Measurements from ENCODE around the gene RASSF5. TPM values are rescaled to one million over a fixed set of nuclear protein-coding genes. Genes with fewer than 3 reads are reported as not detected.

The RASSF5 gene
- total RNA-seq, 1 experiment from 2014 or later, result 0.75 TPM

DNA sequence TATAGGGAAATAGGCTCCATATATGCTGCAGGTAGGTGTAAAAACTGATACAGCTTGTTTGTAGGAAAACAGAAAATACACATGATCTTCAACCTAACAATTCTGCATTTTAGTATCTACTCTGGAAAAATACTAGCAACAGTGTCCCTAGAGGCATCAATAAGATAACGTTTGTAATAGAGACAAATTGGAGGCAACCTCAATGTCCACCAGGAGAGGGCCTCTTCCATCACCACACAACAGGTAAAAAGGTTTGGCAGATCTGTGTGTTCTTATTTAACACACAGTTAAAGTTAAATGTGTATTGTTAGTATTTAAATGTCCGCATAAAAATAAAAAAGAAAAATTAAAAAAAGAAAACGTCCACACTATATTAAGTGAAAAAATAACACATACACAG is 99.5 kb downstream of the RASSF5 start:
- DNase-seq (ENCODE audit: low spot score), result peak; percentile 52
- H3K27me3 ChIP-seq (replicated peaks; ENCODE audit: insufficient read depth, low read depth, low read length, poor library complexity), result no peaks in the 10 kb centered on the region
- no peak overlapping the region for H3K4me3 ChIP-seq (ENCODE audit: low read depth, low read length, poor library complexity, severe bottlenecking)
- H3K27ac ChIP-seq (ENCODE audit: low read depth, low read length, poor library complexity, severe bottlenecking), result no peak overlapping the region
- peaks cover 6% of the 10 kb centered on the region for H3K4me1 ChIP-seq (ENCODE audit: insufficient read depth, low read length, poor library complexity, severe bottlenecking)
- POLR2A ChIA-PET (ENCODE audit: low non-redundant PET), result no interaction called here
- no peak for TF ChIP-seq EZH2 (IDR thresholded peaks at IDR 0.05; ENCODE audit: borderline replicate concordance, low read depth, low read length, poor library complexity, severe bottlenecking)
- TF ChIP-seq, protein P1, sequence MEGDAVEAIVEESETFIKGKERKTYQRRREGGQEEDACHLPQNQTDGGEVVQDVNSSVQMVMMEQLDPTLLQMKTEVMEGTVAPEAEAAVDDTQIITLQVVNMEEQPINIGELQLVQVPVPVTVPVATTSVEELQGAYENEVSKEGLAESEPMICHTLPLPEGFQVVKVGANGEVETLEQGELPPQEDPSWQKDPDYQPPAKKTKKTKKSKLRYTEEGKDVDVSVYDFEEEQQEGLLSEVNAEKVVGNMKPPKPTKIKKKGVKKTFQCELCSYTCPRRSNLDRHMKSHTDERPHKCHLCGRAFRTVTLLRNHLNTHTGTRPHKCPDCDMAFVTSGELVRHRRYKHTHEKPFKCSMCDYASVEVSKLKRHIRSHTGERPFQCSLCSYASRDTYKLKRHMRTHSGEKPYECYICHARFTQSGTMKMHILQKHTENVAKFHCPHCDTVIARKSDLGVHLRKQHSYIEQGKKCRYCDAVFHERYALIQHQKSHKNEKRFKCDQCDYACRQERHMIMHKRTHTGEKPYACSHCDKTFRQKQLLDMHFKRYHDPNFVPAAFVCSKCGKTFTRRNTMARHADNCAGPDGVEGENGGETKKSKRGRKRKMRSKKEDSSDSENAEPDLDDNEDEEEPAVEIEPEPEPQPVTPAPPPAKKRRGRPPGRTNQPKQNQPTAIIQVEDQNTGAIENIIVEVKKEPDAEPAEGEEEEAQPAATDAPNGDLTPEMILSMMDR (conservative IDR thresholded peaks at IDR 0.05; ENCODE audit: low read depth, low read length), result peak; percentile 53
- CTCF ChIA-PET, result no interaction called here
- no TSS peak for BruUV-seq (replicated peaks)
- intact Hi-C loops (cut with micrococcal nuclease; ENCODE audit: unreplicated experiment), result no loop called here
- H3K9me3 ChIP-seq (ENCODE audit: low read depth, low read length, poor library complexity, severe bottlenecking), result no peaks in the 10 kb centered on the region
- H3K36me3 ChIP-seq (ENCODE audit: insufficient read depth, low read length, poor library complexity, severe bottlenecking), result peaks cover 28% of the 10 kb centered on the region

DNA sequence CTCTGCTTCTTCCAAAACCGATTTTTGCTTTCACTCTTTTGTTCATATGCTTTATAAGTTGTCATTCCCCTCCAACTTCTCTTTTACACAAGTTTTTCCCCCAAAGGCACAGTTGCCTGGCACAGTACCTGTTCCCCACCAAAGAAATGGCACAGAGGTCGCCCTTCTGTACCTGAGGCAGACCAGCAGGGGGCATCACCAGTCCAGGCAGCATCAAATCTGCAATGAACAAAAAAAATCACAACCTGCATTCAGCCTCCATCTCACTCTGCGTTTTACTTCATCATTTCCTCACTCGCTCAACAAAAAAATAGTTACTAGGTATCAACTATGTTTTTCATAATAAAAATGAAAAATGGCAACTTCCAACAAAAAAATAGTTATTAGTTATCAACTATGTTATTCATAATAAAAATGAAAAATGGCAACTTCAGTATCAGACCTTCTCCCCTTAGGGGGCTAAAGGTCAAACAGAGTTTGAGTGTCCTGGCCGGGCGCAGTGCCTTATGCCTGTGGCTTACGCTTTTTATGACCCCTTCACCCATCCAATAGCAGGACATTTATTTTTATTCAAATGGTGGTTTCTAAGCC is 100.9 kb downstream of the RASSF5 start:
- Histone ChIP-seq H3K4me3 (ENCODE audit: low read depth, low read length, poor library complexity, severe bottlenecking) (no peak overlapping the region), H3K27ac (ENCODE audit: low read depth, low read length, poor library complexity, severe bottlenecking) (no peak overlapping the region), H3K27me3 (replicated peaks; ENCODE audit: insufficient read depth, low read depth, low read length, poor library complexity) (no peaks in the 10 kb centered on the region), H3K9me3 (ENCODE audit: low read depth, low read length, poor library complexity, severe bottlenecking) (no peaks in the 10 kb centered on the region), H3K4me1 (ENCODE audit: insufficient read depth, low read length, poor library complexity, severe bottlenecking) (peaks cover 6% of the 10 kb centered on the region), H3K36me3 (ENCODE audit: insufficient read depth, low read length, poor library complexity, severe bottlenecking) (peaks cover 19% of the 10 kb centered on the region)
- no TSS peak for BruUV-seq (replicated peaks)
- no peak for TF ChIP-seq EZH2 (IDR thresholded peaks at IDR 0.05; ENCODE audit: borderline replicate concordance, low read depth, low read length, poor library complexity, severe bottlenecking)
- TF ChIP-seq, protein P1 (conservative IDR thresholded peaks at IDR 0.05; ENCODE audit: low read depth, low read length), result peak; percentile 74
- ChIA-PET POLR2A (ENCODE audit: low non-redundant PET) (no interaction called here), CTCF (no interaction called here)
- peak; percentile 43 for DNase-seq (ENCODE audit: low spot score)
- intact Hi-C loops (cut with micrococcal nuclease; ENCODE audit: unreplicated experiment), result loop anchor here (2.0 kb wide), 1 partner anchor 57 kb away; no protein-coding TSS in a partner anchor

DNA sequence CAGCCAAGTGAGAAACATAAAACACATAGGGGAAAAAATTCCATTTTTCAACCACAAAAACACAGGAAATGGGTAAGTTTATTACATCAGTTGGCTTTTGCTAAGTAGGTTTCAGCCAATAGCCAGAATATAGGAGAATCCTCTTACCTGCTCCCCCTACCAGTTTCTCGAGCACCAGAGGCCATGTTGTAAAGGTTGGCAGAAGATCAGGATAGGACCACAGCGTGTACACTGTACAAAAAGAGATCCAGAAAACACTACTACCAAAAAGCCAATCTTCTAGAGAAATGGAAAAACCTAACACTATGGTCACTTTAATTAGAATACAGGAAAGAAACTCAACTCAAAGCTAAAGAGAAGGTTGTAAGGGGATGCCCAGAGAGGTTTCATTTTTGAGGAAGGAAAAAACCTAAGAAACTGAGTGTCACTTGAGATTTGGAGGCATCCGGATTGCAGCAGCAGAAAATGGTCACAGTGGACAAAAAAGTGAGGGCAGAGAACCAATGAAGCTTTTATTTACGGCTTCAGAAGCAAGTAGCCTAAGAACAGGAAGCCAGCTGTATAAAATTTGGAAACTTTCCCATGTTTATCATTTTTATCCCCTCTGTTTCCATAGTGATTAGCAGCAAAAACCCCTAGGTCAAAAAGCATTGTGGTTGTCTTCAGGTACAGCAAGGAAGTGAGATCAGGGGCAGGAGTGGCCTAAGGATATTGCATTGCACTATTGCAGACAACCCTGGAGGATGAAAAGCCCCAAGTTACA is 102.1 kb downstream of the RASSF5 start:
- BruUV-seq (replicated peaks), result no TSS peak
- POLR2A ChIA-PET (ENCODE audit: low non-redundant PET), result no interaction called here
- no peak for TF ChIP-seq EZH2 (IDR thresholded peaks at IDR 0.05; ENCODE audit: borderline replicate concordance, low read depth, low read length, poor library complexity, severe bottlenecking)
- TF ChIP-seq, protein P1 (conservative IDR thresholded peaks at IDR 0.05; ENCODE audit: low read depth, low read length), result no peak

More for the DNA sequence above, 102.1 kb downstream of the RASSF5 start:
- peaks cover 12% of the 10 kb centered on the region for H3K36me3 ChIP-seq (ENCODE audit: insufficient read depth, low read length, poor library complexity, severe bottlenecking)
- H3K27ac ChIP-seq (ENCODE audit: low read depth, low read length, poor library complexity, severe bottlenecking), result no peak overlapping the region
- CTCF ChIA-PET, result interaction anchor here (0.6 kb wide), 1 partner anchor 102 kb away, joined by 8 read pairs; no protein-coding TSS in a partner anchor
- peaks cover 6% of the 10 kb centered on the region for H3K4me1 ChIP-seq (ENCODE audit: insufficient read depth, low read length, poor library complexity, severe bottlenecking)
- intact Hi-C loops (cut with micrococcal nuclease; ENCODE audit: unreplicated experiment), result loop anchor here (2.0 kb wide), 1 partner anchor 55 kb away; no protein-coding TSS in a partner anchor
- no peaks in the 10 kb centered on the region for H3K27me3 ChIP-seq (replicated peaks; ENCODE audit: insufficient read depth, low read depth, low read length, poor library complexity)
- H3K9me3 ChIP-seq (ENCODE audit: low read depth, low read length, poor library complexity, severe bottlenecking), result no peaks in the 10 kb centered on the region
- no peak for DNase-seq (ENCODE audit: low spot score)
- no peak overlapping the region for H3K4me3 ChIP-seq (ENCODE audit: low read depth, low read length, poor library complexity, severe bottlenecking)

All from A673 (cell line).